UCSD-AML1 (cell line): Measurements from ENCODE around the gene POC1B.
A peak's percentile ranks its signal among the peaks of the same experiment; 100 is the strongest.

ENCODE experiments used
- DNase-seq: peaks from one replicate; lab custom pipeline; 2025; ENCODE audit not compliant: unreplicated experiment; lab: John Stamatoyannopoulos, UW

Gene POC1B

DNA sequence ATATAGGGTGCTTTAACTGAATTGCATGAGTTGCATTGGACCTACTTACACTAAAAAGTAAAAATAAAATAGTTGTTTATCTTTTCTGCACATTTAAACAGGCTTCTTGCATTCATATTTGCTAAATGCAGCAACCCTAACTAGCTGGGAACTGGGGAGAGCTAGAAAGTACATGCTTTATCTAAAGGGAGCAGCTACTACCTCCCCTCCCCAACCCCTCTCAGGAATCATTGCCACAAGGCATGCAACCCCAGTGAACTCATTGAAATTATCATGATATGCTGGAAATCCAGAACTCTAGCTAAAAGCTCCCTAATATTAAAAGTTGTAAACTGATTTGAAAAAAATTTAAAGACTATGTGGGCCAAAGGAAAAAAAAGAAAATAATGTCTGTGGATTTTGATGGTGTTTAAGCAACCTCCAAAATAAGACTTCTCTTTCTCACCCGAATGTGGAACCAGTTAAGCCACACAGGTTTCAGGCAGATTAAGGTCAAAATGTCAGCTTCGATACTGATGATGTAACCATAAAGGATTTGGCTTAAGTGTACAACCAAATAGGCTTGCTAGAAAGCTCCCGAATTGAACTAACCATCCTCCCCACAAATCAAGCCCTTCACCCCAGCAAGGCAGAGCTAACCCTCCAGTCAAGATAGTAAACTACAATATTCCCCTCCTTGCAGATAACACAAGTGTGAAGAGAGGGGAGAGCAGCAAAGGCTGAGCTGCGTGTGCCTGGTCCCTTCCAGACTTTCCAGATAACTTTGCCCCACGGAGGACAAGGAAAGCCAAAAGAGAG is 13.8 kb upstream of the POC1B start:
- DNase-seq, result no peak

DNA sequence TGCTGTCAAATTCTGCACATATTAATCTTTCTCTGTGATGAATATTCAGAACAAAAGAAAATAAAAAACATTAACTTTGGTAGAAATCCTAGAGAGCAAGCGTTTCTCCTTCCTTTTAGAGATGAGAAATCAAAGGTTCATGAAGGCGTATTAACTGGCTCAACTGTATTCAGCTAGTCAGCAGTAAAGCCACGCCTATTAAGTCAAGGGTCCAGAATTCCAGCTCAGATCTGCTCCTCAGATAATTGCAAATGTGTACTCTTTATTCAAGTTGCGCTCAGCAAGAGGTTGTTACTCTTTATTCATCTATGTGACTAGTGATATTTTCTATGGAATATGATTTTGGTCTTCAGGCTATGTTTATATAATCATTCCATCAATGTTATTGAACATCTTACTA is 13.1 kb upstream of the POC1B start:
- DNase-seq, result no peak

DNA sequence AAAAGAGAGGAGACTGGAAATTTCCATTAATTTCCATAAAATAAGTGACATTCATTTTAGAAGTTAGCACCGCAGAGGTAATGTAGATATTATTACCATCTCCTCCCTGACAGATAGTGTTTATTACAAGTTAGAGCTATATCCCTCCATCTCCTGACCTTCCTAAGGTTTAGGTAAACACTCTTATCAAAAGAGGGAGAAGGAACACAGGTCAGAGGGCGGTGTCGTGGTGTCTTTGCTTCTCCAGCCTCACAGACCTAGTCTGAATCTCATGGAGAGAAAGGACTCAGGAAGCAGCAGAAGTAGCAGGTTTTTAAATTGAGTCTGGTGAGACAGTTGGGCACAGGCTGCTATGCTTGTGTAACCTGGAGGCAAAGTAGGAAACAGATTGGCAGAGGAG is 11.5 kb upstream of the POC1B start:
- no peak for DNase-seq

DNA sequence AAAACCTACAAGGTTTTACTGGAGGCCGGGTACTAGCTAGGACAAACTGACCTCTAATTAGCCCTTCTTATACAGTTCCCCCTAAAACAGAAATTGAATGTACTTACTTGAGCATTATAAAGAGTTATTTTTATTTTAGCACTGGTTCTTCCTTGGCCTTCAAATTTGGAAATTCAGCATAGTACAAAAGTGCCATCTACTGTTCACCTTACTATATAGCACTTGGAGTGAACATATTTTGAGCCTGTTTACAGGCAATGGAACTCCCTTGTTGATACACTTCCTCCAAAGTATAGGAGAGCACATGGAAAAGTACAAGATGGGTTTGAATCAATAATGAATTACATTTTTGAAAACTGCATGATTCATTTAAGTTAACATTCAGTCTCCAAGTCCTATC is 3.9 kb upstream of the POC1B start:
- DNase-seq, result no peak

DNA sequence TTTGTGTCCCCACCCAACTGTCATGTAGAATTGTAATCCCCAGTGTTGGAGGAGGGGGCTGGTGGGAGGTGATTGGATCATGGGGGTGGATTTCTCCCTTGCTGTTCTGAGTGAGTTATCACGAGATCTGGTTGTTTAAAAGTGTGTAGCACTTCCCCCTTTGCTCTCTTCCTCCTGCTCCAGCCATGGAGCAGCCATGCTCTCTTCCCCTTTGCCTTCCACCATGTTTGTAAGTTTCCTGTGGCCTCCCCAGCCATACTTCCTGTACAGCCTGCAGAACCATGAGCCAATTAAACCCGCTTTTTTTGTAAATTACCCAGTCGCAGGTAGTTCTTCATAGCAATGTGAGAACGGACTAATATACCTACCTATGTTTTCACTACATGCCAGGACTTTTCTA is 2.6 kb upstream of the POC1B start:
- DNase-seq, result peak; percentile 16

DNA sequence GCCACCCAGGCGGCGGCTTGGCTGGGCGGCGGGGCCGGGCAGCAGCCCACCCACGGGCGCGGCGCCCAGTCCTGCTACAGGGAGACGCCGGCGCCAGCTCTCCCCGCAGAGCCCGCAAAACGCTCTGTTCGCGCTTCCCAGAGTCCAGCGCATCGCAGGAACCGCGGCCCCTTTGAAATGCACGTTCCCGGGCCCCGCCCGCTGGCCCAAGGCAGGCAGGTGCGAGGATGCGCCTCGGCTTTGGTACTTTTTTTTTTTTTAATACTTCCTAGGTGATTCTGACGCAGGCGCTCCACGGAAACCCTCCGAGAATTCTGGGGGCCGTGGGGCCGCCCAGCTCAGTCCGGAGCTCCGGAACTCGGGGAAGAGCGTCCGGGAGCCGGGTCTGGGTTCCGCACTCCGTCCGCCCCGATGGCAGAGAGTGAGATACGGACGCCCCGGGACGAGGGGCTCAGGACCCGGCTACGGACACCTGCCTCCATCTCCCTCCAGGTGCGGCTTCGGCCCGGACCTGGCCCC is 483 bp downstream of the POC1B start:
- peak; percentile 63 for DNase-seq

DNA sequence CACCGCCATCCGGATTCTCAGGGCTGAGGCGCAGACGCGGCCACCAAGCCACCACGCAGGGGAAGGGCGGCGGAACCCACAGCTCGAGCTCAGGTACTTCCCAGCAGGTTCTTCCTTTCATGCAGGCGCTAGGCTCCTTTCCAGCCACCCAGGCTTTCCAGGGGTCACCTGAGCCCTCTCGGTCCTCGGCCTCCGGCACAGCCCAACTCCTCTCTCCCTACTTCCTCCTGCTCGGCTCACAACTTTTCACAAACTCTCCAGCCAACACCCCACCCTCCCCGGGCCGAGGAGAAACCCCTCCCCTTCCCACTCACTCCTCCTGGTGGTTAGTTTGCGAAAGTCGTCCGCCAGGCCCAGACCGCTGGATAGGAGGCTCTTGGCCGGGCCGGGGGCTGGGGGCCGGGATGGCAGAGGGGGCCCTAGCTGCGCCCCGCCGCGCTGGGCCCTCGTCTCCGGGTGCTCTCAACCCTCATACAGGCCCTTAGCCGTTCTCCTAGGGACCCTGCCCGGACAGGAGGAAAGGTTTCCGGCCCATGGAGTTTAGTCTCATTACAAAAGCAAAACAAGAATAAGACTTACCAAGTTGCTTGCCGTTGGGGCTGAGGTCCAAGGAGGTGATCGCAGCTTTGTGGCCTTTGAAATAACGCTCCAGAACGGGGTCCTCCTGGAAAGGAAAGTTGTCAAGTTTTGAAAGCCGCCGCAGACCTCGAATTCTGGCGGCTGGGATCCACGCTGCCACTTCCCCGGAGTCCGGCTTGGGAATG is 1.1 kb downstream of the POC1B start, which contains the start of gene GALNT4:
Gene GALNT4, minus strand, starts transcription at position 256 of the 764 bp plus-strand sequence. Its CDS starts 247 bp downstream, at position 9.
- DNase-seq, result peak; percentile 87

DNA sequence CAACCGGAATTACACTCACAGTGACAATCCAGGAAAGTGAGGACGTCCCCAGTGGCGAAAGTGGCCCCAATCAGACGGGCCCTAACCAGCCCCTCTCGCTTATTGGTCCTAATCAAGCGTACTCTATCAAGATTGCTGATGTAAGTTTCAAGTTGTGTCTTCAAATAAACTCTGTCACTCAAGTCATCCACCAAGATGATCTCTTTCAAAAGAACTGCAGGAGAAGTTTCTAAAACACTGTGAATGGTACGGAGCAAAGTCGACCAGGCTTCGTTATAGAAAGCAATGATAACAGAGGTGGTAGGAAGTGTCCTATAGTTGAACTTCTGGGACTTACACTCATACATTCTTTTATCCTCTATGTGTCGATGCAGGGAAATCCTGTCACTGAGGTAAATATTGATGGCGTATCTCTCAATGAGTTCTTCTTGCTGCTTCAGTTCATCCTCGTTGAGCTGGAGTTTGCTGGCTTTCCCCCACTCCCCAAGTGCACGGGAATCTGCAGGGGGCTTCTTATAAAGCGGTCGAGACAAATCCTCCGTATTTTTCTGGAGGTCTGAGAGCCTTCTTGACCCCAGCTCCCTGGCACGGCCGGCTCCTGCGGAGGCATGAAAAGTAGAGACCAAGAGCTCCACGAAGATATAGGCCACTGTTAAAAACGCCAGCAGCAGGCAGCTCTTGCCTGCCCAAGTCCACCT is 1.9 kb downstream of the POC1B start:
- DNase-seq, result no peak

DNA sequence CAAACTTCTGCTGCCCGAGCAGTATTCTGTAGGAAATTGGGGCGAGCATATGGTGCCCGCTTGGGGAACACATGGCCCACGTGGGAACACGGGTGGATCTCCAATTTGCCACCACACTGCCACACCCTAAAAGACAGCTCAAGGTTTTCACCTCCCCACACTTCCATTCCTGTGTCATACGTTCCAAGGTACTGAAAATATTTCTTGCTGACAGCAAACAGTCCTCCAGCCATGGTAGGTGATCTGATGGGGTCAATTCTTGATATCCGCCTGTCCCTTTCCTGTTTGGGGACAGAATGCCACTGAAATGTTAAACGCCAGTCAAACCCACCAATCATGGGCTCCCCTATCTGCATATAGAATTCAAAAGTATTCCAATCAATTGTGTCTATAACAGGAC is 2.5 kb downstream of the POC1B start:
- no peak for DNase-seq

DNA sequence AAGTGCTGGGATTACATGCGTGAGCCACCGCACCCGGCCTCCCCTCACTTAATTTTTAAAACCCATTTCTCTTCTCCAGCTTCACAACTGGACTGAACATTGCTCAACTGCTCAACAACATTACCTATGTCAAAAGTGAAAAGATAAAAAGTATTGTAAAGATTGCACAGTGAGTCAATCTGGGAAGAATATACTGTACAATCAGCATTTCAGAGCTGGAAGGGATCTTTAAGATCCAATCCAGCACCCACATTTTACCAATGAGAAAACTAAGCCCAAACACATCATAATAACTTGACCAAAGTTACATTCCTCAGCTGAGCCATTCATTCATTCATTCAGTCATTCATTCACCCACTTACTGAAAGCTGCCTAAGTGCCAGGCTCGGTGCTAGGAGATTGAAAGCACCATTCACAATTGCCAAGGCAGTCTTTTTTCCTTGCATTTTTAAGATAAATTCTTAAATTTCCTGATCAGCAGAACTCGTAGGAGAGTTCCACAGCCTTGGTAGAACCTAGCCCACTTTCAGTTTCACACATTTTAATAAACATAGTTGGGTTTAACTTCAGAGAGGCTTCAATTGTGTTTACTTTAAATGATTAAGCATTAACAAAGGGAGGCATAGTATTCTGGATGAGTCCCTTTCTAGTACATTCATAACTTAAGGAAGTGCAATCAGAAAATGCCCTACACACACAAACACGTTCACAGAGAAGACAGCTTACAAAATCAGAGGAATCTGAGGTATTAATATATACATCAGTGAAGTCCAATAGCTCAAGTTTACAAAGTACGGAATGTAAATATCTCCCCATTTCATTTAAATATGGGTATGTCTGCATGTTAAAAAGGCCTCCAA is 4.3 kb downstream of the POC1B start:
- DNase-seq, result no peak

DNA sequence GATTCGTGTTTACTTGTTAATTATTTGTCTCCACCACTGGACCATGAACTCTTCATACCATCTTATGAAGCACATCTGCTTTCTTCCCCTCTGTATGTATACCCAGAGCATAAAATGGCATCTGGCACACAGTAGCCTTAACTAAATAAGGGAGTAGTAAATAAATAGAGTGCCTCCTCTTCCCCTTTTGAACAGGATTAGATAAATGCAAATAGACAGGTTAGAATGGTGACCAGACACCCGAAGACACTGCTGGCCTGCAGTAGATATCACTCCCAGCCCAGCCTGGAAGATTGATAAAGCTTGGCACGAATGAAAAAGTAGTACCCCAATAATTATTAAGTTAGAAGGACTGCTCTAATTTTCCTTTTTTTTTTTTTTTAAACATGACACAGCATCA is 8.1 kb downstream of the POC1B start:
- no peak for DNase-seq

DNA sequence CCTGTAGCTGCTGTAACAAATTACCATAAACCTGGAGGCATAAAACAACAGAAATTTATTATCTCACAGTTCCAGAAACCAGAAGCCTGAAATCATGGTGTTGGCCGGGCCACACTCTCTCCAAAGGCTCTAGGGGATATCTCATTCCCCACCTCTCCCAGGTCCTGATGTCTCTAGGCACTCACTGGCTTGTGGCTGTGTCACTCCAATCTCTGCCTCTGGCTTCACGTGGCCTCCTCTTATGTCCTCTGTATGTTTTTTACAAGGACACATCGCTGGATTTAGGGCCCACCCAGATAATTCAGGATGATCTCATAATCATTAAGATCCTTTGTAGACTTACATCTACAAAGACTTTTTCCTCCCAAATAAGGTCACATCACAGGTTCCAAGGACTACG is 9.2 kb downstream of the POC1B start:
- DNase-seq, result no peak

DNA sequence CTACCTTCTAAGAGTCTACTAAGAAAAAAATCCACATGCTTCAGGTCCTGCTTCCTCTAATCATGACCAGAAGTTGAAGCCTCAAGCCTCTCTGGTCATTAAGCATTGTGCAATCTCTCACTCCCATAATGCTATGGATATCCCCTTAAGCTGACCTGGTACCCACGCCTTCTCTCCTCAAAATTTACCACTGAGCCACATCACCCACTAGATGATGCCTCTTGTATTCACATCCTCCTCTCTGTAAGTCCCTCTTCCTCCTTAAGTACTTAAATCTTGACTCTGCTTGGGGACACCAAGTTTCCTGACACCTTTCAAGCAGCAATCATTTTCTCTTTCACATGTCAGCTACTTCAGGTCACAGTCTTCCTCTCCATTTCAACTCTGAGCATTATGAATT is 11.1 kb downstream of the POC1B start:
- no peak for DNase-seq

DNA sequence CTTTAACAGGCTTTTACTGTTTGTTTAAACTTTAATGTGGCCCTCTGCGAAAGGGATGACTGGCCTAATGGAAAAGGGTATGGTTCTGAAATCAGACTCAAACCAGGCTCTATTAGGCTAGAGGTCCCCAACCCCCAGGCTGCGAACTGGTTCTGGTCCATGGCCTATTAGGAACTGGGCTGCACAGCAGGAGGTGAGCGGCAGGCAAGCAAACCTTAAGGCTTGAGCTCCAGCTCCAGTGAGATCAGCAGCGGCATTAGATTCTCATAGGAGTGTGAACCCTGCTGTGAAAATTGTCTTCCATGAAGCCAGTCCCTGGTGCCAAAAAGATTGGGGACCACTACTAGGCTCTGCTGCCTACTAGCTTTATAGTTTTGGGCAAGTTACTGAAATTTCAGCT is 12.3 kb downstream of the POC1B start:
- DNase-seq, result no peak

DNA sequence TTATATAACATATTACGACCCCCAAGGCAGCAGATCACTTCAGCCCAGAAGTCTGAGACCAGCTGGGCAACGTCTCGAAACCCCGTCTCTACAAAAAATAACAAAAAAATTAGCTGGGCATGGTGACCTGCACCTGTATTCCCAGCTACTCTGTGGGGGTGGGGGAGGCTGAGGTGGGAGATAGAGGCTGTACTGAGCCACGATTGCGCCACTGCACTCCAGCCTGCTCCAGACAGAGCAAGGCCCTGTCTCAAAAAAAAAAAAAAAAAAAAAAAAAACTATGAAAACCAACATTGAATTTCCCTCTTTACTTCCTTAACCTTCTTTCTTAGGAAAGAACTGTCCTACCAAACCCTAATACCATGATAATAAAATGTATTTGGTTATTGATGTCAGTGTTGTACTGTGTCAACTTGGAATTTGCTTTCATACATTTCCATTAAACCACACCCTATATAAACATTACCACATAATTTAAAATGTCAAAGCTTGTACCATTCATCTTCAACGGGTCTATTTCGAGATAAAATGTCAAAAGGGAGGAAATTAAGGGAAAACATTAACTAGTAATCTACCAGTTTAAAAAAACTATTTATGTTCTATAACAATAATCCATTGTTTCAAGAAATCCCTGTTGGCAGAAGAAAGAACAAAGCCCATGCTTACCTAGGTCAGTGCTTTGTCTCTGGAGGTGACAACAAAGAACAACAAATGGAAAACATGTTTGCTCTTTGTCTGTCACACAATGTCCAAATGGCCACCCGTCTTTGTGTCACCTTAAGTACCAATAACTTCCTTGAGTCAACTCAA is 18.6 kb downstream of the POC1B start:
- DNase-seq, result no peak

DNA sequence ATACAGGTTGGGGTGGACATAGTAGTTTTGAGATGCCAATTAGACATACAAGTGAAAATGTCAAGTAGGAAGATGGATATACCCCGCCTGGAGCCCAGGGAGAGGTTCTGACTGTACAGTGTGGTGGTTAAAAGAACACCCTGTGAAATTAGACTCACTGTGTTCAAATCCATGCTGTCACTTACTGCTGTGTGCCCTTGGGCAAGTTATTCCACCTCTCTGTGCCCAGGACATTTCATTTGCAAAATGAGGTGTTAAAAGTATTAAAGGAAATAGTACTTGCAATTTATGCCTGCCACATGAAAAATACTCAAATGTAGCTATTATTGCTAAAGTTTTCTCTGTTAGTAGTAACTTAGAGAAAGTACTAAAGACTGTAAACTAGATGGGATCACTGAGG is 19.8 kb downstream of the POC1B start:
- DNase-seq, result no peak

DNA sequence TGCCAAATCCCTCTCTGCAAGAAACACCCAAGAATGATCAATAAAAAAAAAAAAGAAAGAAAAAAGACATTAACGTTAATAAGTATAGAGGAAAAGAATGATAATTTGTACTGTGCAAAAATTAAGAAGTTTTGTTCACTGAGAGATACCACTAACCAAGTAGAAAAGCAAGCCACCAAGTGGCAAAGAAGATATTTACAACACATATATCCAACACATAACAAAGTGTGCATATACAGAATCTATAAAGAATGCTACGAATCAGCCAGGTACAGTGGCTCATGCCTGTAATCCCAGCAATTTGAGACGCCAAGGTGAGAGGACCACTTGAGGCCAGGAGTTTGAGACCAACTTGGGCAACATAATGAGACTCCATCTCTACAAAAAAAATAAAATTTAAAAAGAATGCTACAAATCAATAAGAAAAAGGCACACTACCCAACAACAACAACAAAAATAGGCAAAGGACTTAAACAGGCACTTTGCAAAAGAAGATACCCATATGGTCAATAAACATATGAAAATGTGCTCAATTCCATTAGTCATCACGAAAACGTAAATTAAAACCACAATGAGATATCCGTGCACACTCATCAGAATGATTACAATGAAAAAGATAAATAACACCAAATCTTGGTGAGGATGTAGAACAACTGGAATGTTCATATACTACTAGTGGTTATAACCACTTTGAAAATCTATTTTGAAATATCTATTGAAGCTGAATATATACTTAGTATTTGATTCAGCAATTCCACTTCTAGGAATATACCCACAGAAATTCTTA is 21.1 kb downstream of the POC1B start:
- DNase-seq, result no peak

DNA sequence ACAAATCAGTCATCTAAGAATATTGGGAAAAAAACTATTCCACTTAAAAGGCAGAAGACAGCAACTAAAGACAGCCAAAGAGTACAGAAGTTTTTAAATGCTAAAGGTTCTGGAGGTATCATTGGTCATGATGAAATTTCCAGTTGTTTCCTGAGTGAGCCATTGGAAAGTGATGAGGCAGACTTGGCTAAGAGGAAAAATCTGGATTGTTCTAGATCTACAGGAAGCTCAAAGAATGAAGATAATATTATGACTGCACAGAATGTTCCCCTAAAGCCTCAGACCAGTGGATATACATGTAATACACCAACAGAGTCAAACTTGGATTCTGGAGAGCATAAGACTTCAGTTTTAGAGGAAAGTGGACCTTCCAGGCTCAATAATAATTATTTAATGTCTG is 24.1 kb downstream of the POC1B start:
- no peak for DNase-seq

DNA sequence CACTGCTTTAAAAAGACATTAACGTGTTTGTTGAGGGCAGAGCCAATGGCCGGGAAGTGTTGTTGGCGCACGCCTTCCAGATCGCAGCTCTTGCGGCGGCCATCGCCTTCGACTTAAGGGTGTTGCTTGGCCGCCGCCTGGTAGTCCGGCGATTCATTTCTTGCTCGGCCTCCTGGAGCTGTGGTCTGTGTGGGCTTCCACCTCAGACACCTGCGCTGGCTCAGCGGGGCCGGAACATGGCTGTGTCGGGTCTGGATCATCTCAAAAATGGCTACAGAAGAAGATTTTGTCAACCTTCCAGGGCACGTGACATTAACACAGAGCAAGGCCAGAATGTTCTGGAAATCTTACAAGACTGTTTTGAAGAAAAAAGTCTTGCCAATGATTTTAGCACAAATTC is 26.0 kb downstream of the POC1B start:
- DNase-seq, result no peak
